BJ (cell line): ENCODE measurements around the gene F5. TPM values are rescaled to one million over a fixed set of nuclear protein-coding genes. Genes with fewer than 3 reads are reported as not detected.

ENCODE experiments used
- CTCF ChIA-PET: fragments of 350-600 bp; formaldehyde crosslinking; extraction: SDS; loops from one replicate; lab custom pipeline; 2021; ENCODE audit warnings: antibody characterized with exemption, inconsistent platforms; lab: Yijun Ruan, JAX
- POLR2A ChIA-PET: fragments of 300-600 bp; sonication (Branson Sonifier 250); formaldehyde crosslinking; extraction: SDS; loops from one replicate; lab custom pipeline; 2021; ENCODE audit warnings: antibody characterized with exemption; lab: Charles Lee
- DNase-seq: peaks from one replicate; pipeline ENCODE4 v3.0.0-alpha.2; 2011; ENCODE audit warnings: low read depth
- H3K27me3 ChIP-seq: 2 replicates; pipeline ENCODE4 v1.6.0; 2011; ENCODE audit warnings: low read length; ENCODE audit not compliant: control insufficient read depth, insufficient read depth
- H3K36me3 ChIP-seq: 2 replicates; pipeline ENCODE4 v1.5.1; 2011; ENCODE audit warnings: low read length; ENCODE audit not compliant: control insufficient read depth, insufficient read depth
- H3K4me3 ChIP-seq: 2 replicates; pipeline ENCODE4 v1.5.1; 2011; ENCODE audit warnings: low read depth, mild to moderate bottlenecking, control low read depth, low read length
- polyA plus RNA-seq: library from polyadenylated mRNA; depleted of rRNA; stranded (reverse); fragments of >200 nt; gene quantifications from 2 replicates; pipeline ENCODE4 v1.2.3, GENCODE V29; 2011
- TF ChIP-seq, protein P1 (sequence below): IDR thresholded peaks from 2 replicates; pipeline ENCODE4 v1.5.1; 2011; ENCODE audit warnings: low read depth, mild to moderate bottlenecking, control low read depth, inconsistent platforms, low read length, moderate library complexity; ENCODE audit not compliant: insufficient read depth

Gene F5
- polyA plus RNA-seq, 1 experiment = not detected

DNA sequence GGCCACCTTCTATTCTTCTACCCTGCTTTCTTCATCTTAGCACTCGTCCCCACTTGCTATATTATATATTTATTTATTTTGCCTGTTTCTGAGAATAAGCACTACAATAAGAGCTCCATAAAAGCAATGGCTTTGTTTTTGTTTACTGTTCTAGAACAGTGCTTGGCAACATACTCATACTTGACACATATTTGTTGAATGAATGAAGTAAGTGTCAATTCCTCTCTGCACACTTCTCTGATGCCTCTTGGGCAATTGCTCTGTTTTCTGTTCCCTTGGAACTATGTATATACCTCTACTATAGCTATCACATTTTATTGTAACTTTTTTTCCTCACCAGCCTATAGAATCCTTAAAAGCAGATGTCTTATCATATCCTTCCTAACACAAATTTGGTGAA lies 93.0 kb downstream of the F5 start:
- Histone ChIP-seq H3K36me3 (no peaks in the 10 kb centered on the region), H3K27me3 (no peaks in the 10 kb centered on the region), H3K4me3 (no peak overlapping the region)
- ChIA-PET POLR2A (no interaction called here), CTCF (interaction anchor here (1.3 kb wide), 1 partner anchor 11 kb away, joined by 3 read pairs; no protein-coding TSS in a partner anchor)
- TF ChIP-seq, protein P1, sequence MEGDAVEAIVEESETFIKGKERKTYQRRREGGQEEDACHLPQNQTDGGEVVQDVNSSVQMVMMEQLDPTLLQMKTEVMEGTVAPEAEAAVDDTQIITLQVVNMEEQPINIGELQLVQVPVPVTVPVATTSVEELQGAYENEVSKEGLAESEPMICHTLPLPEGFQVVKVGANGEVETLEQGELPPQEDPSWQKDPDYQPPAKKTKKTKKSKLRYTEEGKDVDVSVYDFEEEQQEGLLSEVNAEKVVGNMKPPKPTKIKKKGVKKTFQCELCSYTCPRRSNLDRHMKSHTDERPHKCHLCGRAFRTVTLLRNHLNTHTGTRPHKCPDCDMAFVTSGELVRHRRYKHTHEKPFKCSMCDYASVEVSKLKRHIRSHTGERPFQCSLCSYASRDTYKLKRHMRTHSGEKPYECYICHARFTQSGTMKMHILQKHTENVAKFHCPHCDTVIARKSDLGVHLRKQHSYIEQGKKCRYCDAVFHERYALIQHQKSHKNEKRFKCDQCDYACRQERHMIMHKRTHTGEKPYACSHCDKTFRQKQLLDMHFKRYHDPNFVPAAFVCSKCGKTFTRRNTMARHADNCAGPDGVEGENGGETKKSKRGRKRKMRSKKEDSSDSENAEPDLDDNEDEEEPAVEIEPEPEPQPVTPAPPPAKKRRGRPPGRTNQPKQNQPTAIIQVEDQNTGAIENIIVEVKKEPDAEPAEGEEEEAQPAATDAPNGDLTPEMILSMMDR = no peak
- DNase-seq = no peak

DNA sequence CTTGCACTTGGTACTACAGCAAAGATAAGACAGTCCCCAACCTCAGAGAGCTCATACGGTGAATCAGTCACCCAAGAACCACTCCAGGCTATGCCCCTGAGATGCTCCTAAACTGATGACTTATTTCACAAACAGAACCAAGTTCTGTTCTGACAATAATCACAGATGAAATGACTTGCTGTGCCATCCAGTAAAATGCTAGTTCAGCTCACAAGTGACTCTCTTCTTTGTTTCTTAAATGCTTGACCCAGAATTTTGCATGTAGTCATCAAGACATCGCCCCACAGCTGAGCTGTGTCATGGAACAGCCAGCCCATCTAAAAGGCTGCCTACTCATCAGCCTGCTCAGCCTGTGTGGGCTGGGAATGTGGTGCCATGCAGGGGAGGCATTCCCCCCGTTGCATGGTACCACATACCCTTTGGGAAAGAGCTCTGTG lies 94.4 kb downstream of the F5 start:
- TF ChIP-seq, protein P1 = no peak
- ChIA-PET CTCF (interaction anchor here (0.6 to 1.3 kb wide), 2 partner anchors 10 to 12 kb away, joined by 3 read pairs; no protein-coding TSS in a partner anchor), POLR2A (no interaction called here)
- no peak for DNase-seq
- Histone ChIP-seq H3K4me3 (no peak overlapping the region), H3K27me3 (no peaks in the 10 kb centered on the region), H3K36me3 (no peaks in the 10 kb centered on the region)

DNA sequence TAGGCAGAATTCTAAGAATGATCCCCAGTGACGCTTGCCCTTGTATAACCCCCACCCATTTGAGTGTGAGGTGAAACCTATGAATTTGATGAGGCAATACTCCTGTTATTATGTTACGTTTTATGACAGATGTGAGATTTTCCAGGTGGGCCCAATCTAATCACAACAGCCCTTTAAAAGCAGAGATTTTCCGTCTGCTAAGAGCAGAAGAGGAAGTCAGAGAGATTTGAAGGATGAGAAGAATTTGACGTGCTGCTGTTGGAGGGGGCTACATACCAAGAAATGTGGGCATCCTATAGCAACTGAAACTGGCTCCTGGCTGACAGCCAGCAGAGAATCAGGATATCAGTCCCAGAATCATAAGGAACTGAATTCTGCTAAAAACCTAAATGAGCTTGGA lies 98.1 kb downstream of the F5 start:
- ChIA-PET CTCF (interaction anchor here (0.6 kb wide), 1 partner anchor 85 kb away, joined by 3 read pairs; no protein-coding TSS in a partner anchor), POLR2A (no interaction called here)
- DNase-seq = no peak
- H3K4me3 ChIP-seq = no peak overlapping the region
- no peaks in the 10 kb centered on the region for H3K36me3 ChIP-seq
- no peaks in the 10 kb centered on the region for H3K27me3 ChIP-seq
- TF ChIP-seq, protein P1 = no peak

DNA sequence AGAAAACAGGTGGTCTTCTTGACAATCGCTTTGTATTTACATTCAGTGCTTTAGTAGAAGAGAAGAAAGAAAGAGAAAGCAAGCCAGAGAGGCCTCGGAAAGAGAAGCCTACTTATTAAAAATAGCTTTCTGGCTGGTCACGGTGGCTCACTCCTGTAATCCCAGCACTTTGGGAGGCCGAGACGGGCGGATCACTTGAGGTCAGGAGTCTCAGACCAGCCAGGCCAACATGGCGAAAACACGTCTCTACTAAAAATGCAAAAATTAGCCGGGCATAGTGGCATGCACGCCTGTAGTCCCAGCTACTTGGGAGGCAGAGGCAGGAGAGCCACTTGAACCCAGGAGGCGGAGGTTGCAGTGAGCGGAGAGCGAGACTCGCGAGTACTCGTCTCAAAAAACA lies 98.7 kb downstream of the F5 start:
- CTCF ChIA-PET = interaction anchor here (0.6 to 1.3 kb wide), 2 partner anchors 8 to 85 kb away, joined by 3 to 4 read pairs; no protein-coding TSS in a partner anchor

DNA sequence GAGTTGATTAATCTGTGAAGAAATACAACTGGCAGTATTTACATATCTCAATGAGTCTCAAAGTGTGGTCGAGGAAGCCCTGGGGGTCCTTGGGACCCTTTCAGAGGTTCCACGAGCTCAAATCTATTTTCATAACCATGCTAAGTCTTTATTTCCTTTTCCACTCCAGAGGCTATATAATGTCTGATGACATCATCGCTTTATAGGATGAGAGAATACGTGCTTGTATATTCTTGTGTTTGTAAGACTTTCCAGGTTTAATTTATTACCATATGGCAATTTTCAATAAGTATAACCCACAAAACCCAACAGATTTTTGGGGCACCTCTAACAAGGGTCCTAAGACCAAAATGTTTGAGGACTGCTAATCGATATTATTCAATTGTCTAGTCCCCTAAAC lies 99.1 kb downstream of the F5 start:
- TF ChIP-seq, protein P1 = no peak
- POLR2A ChIA-PET = no interaction called here
- no peak overlapping the region for H3K4me3 ChIP-seq
- H3K27me3 ChIP-seq = no peaks in the 10 kb centered on the region
- CTCF ChIA-PET = interaction anchor here (1.3 kb wide), 1 partner anchor 9 kb away, joined by 4 read pairs; no protein-coding TSS in a partner anchor
- no peak for DNase-seq
- no peaks in the 10 kb centered on the region for H3K36me3 ChIP-seq

More for the DNA sequence above, 98.7 kb downstream of the F5 start:
- H3K36me3 ChIP-seq = no peaks in the 10 kb centered on the region
- POLR2A ChIA-PET = no interaction called here
- DNase-seq = no peak
- TF ChIP-seq, protein P1 = no peak
- H3K27me3 ChIP-seq = no peaks in the 10 kb centered on the region
- no peak overlapping the region for H3K4me3 ChIP-seq
